Measurements from ENCODE around the gene ANTKMT.
A peak's percentile ranks its signal among the peaks of the same experiment; 100 is the strongest.

ANTKMT gene

GRCh38 chr16:754656-755055 is 33.7 kb downstream of the ANTKMT start:
- Histone ChIP-seq H3K27me3 (ENCODE audit: control insufficient read depth in 3 of 3, insufficient read depth in 3 of 3, low read depth in 1 of 3, low read length in 3 of 3) (no peaks in the 10 kb centered on the region), H3K14ac (ENCODE audit: low read length) (no peak overlapping the region), H2BK5ac (ENCODE audit: low read length) (no peak overlapping the region), H2AK5ac (ENCODE audit: low read depth, low read length) (no peak overlapping the region), H3K27ac (replicated peaks; ENCODE audit: low read length) (no peak overlapping the region), H4K8ac (ENCODE audit: low read depth, low read length) (no peak overlapping the region), H3K4me3 (ENCODE audit: low read length in 2 of 2) (no peak overlapping the region), H2BK15ac (ENCODE audit: low read length) (no peak overlapping the region), H3K36me3 (replicated peaks in 1 of 2; ENCODE audit: control insufficient read depth in 2 of 2, insufficient read depth in 2 of 2, low read length in 2 of 2) (no peaks in the 10 kb centered on the region), H3K4me1 (ENCODE audit: control insufficient read depth in 2 of 2, insufficient read depth in 1 of 2, low read depth in 1 of 2, low read length in 2 of 2) (peaks cover 20 to 30% of the 10 kb centered on the region in 2 donors), H3K79me1 (ENCODE audit: low read depth, low read length) (no peaks in the 10 kb centered on the region), H2BK120ac (ENCODE audit: low read depth, low read length) (no peak overlapping the region), H3K4me2 (ENCODE audit: insufficient read depth, low read length, poor library complexity, severe bottlenecking) (no peak overlapping the region), H2AFZ (ENCODE audit: low read length) (no peak overlapping the region), H3K23ac (ENCODE audit: low read depth, low read length, poor library complexity) (no peak overlapping the region), H4K91ac (ENCODE audit: low read depth, low read length, poor library complexity) (no peak overlapping the region), H3K4ac (ENCODE audit: low read length) (no peak overlapping the region), H3K9me3 (replicated peaks in 1 of 2; ENCODE audit: control insufficient read depth in 2 of 2, insufficient read depth in 1 of 2, low read depth in 1 of 2, low read length in 2 of 2) (peaks cover 3 to 10% of the 10 kb centered on the region in 2 donors), H3K9ac (ENCODE audit: low read depth, low read length, poor library complexity) (no peak overlapping the region), H3K18ac (ENCODE audit: low read length) (no peak overlapping the region), H2BK12ac (ENCODE audit: low read length) (no peak overlapping the region)
- WGBS, 2 donors (ENCODE audit: extremely low coverage in 2 of 2, insufficient read length in 2 of 2, insufficient replicate concordance in 1 of 2), result no CpG with 5 or more reads among the region's 11 CpGs
- no peak for DNase-seq (ENCODE audit: low spot score)

GRCh38 chr16:756428-756827 is 35.5 kb downstream of the ANTKMT start:
- Histone ChIP-seq H3K36me3 (replicated peaks in 1 of 2; ENCODE audit: control insufficient read depth in 2 of 2, insufficient read depth in 2 of 2, low read length in 2 of 2) (no peaks in the 10 kb centered on the region), H3K4me2 (ENCODE audit: insufficient read depth, low read length, poor library complexity, severe bottlenecking) (no peak overlapping the region), H2BK12ac (ENCODE audit: low read length) (no peak overlapping the region), H3K27me3 (ENCODE audit: control insufficient read depth in 3 of 3, insufficient read depth in 3 of 3, low read depth in 1 of 3, low read length in 3 of 3) (peaks cover 0 to 8% (median 0%) of the 10 kb centered on the region in 3 experiments), H2BK5ac (ENCODE audit: low read length) (no peak overlapping the region), H2BK120ac (ENCODE audit: low read depth, low read length) (no peak overlapping the region), H2AFZ (ENCODE audit: low read length) (no peak overlapping the region), H3K4me1 (ENCODE audit: control insufficient read depth in 2 of 2, insufficient read depth in 1 of 2, low read depth in 1 of 2, low read length in 2 of 2) (peaks cover 22 to 27% of the 10 kb centered on the region in 2 donors), H3K23ac (ENCODE audit: low read depth, low read length, poor library complexity) (no peak overlapping the region), H3K18ac (ENCODE audit: low read length) (no peak overlapping the region), H3K9me3 (replicated peaks in 1 of 2; ENCODE audit: control insufficient read depth in 2 of 2, insufficient read depth in 1 of 2, low read depth in 1 of 2, low read length in 2 of 2) (peaks cover 3 to 10% of the 10 kb centered on the region in 2 donors), H3K4ac (ENCODE audit: low read length) (no peak overlapping the region), H3K27ac (replicated peaks; ENCODE audit: low read length) (no peak overlapping the region), H3K79me1 (ENCODE audit: low read depth, low read length) (no peaks in the 10 kb centered on the region), H3K14ac (ENCODE audit: low read length) (no peak overlapping the region), H4K8ac (ENCODE audit: low read depth, low read length) (no peak overlapping the region), H3K9ac (ENCODE audit: low read depth, low read length, poor library complexity) (no peak overlapping the region), H3K4me3 (ENCODE audit: low read length in 2 of 2) (no peak overlapping the region), H4K91ac (ENCODE audit: low read depth, low read length, poor library complexity) (no peak overlapping the region), H2AK5ac (ENCODE audit: low read depth, low read length) (no peak overlapping the region), H2BK15ac (ENCODE audit: low read length) (no peak overlapping the region)
- no peak for DNase-seq (ENCODE audit: low spot score)
- no CpG with 5 or more reads among the region's 5 CpGs for WGBS, 2 donors (ENCODE audit: extremely low coverage in 2 of 2, insufficient read length in 2 of 2, insufficient replicate concordance in 1 of 2)

GRCh38 chr16:759110-759910 is 38.4 kb downstream of the ANTKMT start:
- Histone ChIP-seq H3K23ac (ENCODE audit: low read depth, low read length, poor library complexity) (no peak overlapping the region), H3K79me1 (ENCODE audit: low read depth, low read length) (peaks cover 2% of the 10 kb centered on the region), H3K9ac (ENCODE audit: low read depth, low read length, poor library complexity) (no peak overlapping the region), H3K4ac (ENCODE audit: low read length) (no peak overlapping the region), H4K91ac (ENCODE audit: low read depth, low read length, poor library complexity) (no peak overlapping the region), H3K18ac (ENCODE audit: low read length) (peak overlapping the region; percentile 94), H3K14ac (ENCODE audit: low read length) (no peak overlapping the region), H4K8ac (ENCODE audit: low read depth, low read length) (no peak overlapping the region), H2BK120ac (ENCODE audit: low read depth, low read length) (peak overlapping the region; percentile 89), H3K27me3 (ENCODE audit: control insufficient read depth in 3 of 3, insufficient read depth in 3 of 3, low read depth in 1 of 3, low read length in 3 of 3) (peaks cover 0 to 15% (median 0%) of the 10 kb centered on the region in 3 experiments), H3K4me2 (ENCODE audit: insufficient read depth, low read length, poor library complexity, severe bottlenecking) (no peak overlapping the region), H3K36me3 (replicated peaks in 1 of 2; ENCODE audit: control insufficient read depth in 2 of 2, insufficient read depth in 2 of 2, low read length in 2 of 2) (no peaks in the 10 kb centered on the region), H3K9me3 (replicated peaks in 1 of 2; ENCODE audit: control insufficient read depth in 2 of 2, insufficient read depth in 1 of 2, low read depth in 1 of 2, low read length in 2 of 2) (peaks cover 3 to 10% of the 10 kb centered on the region in 2 donors), H2BK5ac (ENCODE audit: low read length) (no peak overlapping the region), H3K4me3 (ENCODE audit: low read length in 2 of 2) (no peak overlapping the region), H2BK12ac (ENCODE audit: low read length) (no peak overlapping the region), H2AFZ (ENCODE audit: low read length) (no peak overlapping the region), H2BK15ac (ENCODE audit: low read length) (peak overlapping the region; percentile 20), H3K4me1 (ENCODE audit: control insufficient read depth in 2 of 2, insufficient read depth in 1 of 2, low read depth in 1 of 2, low read length in 2 of 2) (peaks cover 11 to 12% of the 10 kb centered on the region in 2 donors), H3K27ac (replicated peaks; ENCODE audit: low read length) (no peak overlapping the region), H2AK5ac (ENCODE audit: low read depth, low read length) (peak overlapping the region; percentile 91)
- WGBS, 2 donors (ENCODE audit: extremely low coverage in 2 of 2, insufficient read length in 2 of 2, insufficient replicate concordance in 1 of 2), result no CpG with 5 or more reads among the region's 34 CpGs
- DNase-seq (ENCODE audit: low spot score), result no peak

GRCh38 chr16:760065-760464 is 39.1 kb downstream of the ANTKMT start:
- WGBS, 2 donors (ENCODE audit: extremely low coverage in 2 of 2, insufficient read length in 2 of 2, insufficient replicate concordance in 1 of 2), result no CpG with 5 or more reads among the region's 15 CpGs
- Histone ChIP-seq H3K4me2 (ENCODE audit: insufficient read depth, low read length, poor library complexity, severe bottlenecking) (no peak overlapping the region), H3K4me1 (ENCODE audit: control insufficient read depth in 2 of 2, insufficient read depth in 1 of 2, low read depth in 1 of 2, low read length in 2 of 2) (peaks cover 11 to 12% of the 10 kb centered on the region in 2 donors), H3K36me3 (replicated peaks in 1 of 2; ENCODE audit: control insufficient read depth in 2 of 2, insufficient read depth in 2 of 2, low read length in 2 of 2) (no peaks in the 10 kb centered on the region), H3K4ac (ENCODE audit: low read length) (peak overlapping the region; percentile 95), H4K8ac (ENCODE audit: low read depth, low read length) (no peak overlapping the region), H3K9ac (ENCODE audit: low read depth, low read length, poor library complexity) (peak overlapping the region; percentile 50), H2BK120ac (ENCODE audit: low read depth, low read length) (peak overlapping the region; percentile 89), H3K14ac (ENCODE audit: low read length) (peak overlapping the region; percentile 63), H3K9me3 (replicated peaks in 1 of 2; ENCODE audit: control insufficient read depth in 2 of 2, insufficient read depth in 1 of 2, low read depth in 1 of 2, low read length in 2 of 2) (peaks cover 3 to 10% of the 10 kb centered on the region in 2 donors), H3K23ac (ENCODE audit: low read depth, low read length, poor library complexity) (peak overlapping the region; percentile 44), H4K91ac (ENCODE audit: low read depth, low read length, poor library complexity) (no peak overlapping the region), H2BK12ac (ENCODE audit: low read length) (peak overlapping the region; percentile 98), H2BK5ac (ENCODE audit: low read length) (peak overlapping the region; percentile 66), H2AK5ac (ENCODE audit: low read depth, low read length) (peak overlapping the region; percentile 91), H3K79me1 (ENCODE audit: low read depth, low read length) (peaks cover 2% of the 10 kb centered on the region), H2BK15ac (ENCODE audit: low read length) (peak overlapping the region; percentile 99), H3K27ac (replicated peaks; ENCODE audit: low read length) (no peak overlapping the region), H3K18ac (ENCODE audit: low read length) (peak overlapping the region; percentile 94), H3K27me3 (ENCODE audit: control insufficient read depth in 3 of 3, insufficient read depth in 3 of 3, low read depth in 1 of 3, low read length in 3 of 3) (peaks cover 0 to 15% (median 0%) of the 10 kb centered on the region in 3 experiments), H2AFZ (ENCODE audit: low read length) (peak overlapping the region; percentile 61), H3K4me3 (ENCODE audit: low read length in 2 of 2) (no peak overlapping the region)
- DNase-seq (ENCODE audit: low spot score), result no peak
